CD4-positive, alpha-beta T cell treated with Interleukin-1 beta for 1 hour (primary cell): ENCODE data around the gene SRSF4.
"Not testable (repeated sequence)": the region's sequence is repeated elsewhere in the genome, so short reads cannot be mapped to it uniquely, and the experiment has no call there.

ENCODE experiments used
- DNase-seq, 2 donors: peaks; one replicate each; pipeline ENCODE4 v3.0.0-alpha.2; 2020 to 2022

SRSF4 gene

GRCh38 chr1:29181413-29182225 lies at the start of gene SRSF4:
TSS of gene SRSF4 (minus strand) at chr1:29181900. CDS start at chr1:29181752, 148 bp downstream.
- DNase-seq = peak; percentile 99

- DNase-seq = peak; percentile 93 to 95
Observed at GRCh38 chr1:29230553-29231378, 49.1 kb upstream of the SRSF4 start, which contains the start of gene MECR. TSS of gene MECR (minus strand) at chr1:29230934. CDS start at chr1:29230906, 28 bp downstream.

GRCh38 chr1:29230204-29230552 lies 48.5 kb upstream of the SRSF4 start:
- DNase-seq = no peak

GRCh38 chr1:29227511-29227910 lies 45.8 kb upstream of the SRSF4 start:
- no peak for DNase-seq

GRCh38 chr1:29225361-29225760 lies 43.7 kb upstream of the SRSF4 start:
- DNase-seq = no peak

GRCh38 chr1:29224356-29224837 lies 42.7 kb upstream of the SRSF4 start:
- DNase-seq = no peak

GRCh38 chr1:29223521-29223920 lies 41.8 kb upstream of the SRSF4 start:
- no peak for DNase-seq

- DNase-seq = no peak
Observed at GRCh38 chr1:29222686-29223085, 41.0 kb upstream of the SRSF4 start.

- not testable (repeated sequence) for DNase-seq
Observed at GRCh38 chr1:29222260-29222659, 40.6 kb upstream of the SRSF4 start.

GRCh38 chr1:29221296-29221695 lies 39.6 kb upstream of the SRSF4 start:
- no peak for DNase-seq

GRCh38 chr1:29218223-29218622 lies 36.5 kb upstream of the SRSF4 start:
- no peak for DNase-seq

- no peak for DNase-seq
Observed at GRCh38 chr1:29217633-29218032, 35.9 kb upstream of the SRSF4 start.

GRCh38 chr1:29213055-29213454 lies 31.4 kb upstream of the SRSF4 start:
- DNase-seq = no peak

- DNase-seq = no peak
Observed at GRCh38 chr1:29211086-29212030, 29.7 kb upstream of the SRSF4 start.

- DNase-seq = no peak
Observed at GRCh38 chr1:29210278-29211085, 28.8 kb upstream of the SRSF4 start.

- no peak for DNase-seq
Observed at GRCh38 chr1:29209173-29209572, 27.5 kb upstream of the SRSF4 start.

- no peak for DNase-seq
Observed at GRCh38 chr1:29208442-29208841, 26.7 kb upstream of the SRSF4 start.

GRCh38 chr1:29202584-29203340 lies 21.1 kb upstream of the SRSF4 start:
- DNase-seq = peak; percentile 78 to 85

- no peak for DNase-seq
Observed at GRCh38 chr1:29202053-29202452, 20.4 kb upstream of the SRSF4 start.

GRCh38 chr1:29201595-29202051 lies 19.9 kb upstream of the SRSF4 start:
- DNase-seq = no peak
